ENCODE results near the gene WDFY4.

WDFY4 gene

DNA sequence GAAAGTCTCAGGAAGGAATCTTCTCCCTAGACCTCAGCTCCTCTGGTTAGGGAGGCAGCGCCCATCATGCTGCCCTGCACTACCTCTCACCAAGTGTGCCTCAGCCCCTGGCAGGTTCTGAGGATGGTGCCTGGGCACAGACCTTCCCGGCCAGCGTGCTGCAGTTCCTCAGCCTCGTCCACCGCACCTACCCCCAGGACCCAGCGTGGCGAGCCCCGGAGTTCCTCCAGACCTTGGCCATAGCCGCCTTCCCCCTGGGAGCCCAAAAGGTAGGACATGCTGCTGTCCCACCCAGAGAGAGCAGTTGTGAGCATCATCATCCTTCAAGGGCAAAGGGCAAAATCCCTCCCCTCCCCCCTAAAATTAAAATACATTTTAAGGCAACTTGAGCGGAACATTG is 132.5 kb downstream of the WDFY4 start:
- TF ChIP-seq CTCF (conservative IDR thresholded peaks at IDR 0.05; ENCODE audit: low read depth, low read length) = no peak

DNA sequence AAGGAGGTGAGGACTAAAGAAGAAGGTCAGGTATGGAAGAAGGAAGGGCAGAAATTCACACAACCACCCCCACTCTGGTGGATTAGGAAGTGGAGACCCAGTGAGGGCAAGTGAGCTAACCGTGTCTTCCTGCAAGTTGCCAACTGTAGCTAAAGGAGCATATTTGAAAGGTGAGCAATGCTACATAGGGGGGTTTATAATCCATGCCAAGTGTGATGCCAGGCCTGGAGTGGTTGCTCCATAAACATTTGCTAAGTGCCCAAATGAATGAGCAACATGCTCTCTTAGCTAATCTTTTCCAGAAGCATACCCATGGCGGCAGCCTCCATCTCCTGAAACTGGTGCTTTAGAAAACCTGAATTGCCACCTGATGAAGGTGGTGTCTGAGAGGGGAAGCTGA is 133.4 kb downstream of the WDFY4 start:
- TF ChIP-seq CTCF (conservative IDR thresholded peaks at IDR 0.05; ENCODE audit: low read depth, low read length) = no peak
- no peak for DNase-seq (ENCODE audit: low read depth)
- H3K4me3 ChIP-seq (ENCODE audit: low read length) = no peak overlapping the region

More for the DNA sequence above, 132.5 kb downstream of the WDFY4 start:
- DNase-seq (ENCODE audit: low read depth) = no peak
- no peak overlapping the region for H3K4me3 ChIP-seq (ENCODE audit: low read length)

DNA sequence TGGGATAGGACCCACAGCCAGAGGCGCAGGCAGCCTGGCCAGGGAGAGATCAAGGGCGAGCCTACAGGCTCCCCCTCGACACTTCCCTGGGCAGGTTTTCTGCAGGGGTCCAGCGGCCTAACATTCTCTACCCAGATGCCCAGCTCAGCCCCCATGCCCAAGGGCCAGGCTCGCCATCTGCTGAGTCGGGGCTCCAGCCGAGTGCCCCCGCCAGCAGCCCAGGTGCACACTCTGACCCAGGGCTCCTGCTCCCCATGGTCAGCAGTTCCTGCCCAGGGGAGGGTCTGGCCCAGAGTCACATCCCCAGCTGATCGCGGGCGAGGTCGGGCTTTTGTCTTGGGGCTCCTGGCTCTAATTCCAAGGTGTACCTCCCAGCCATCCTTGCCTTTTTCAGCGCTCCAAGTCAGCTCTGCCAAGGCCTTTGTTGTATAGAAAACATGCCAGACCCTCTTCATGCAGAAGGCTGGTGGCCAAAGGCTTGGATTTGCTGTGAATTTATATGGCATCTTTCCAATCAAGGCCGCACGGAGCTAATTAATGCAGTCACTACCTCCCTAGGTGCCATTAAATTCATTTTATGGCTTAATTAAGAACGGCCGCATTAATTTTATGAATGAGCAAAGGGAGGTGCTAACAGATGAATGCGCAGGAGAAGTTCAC is 134.3 kb downstream of the WDFY4 start:
- H3K4me3 ChIP-seq (ENCODE audit: low read length) = no peak overlapping the region
- no peak for DNase-seq (ENCODE audit: low read depth)
- no peak for TF ChIP-seq CTCF (conservative IDR thresholded peaks at IDR 0.05; ENCODE audit: low read depth, low read length)

- no peak overlapping the region for H3K4me3 ChIP-seq (ENCODE audit: low read length)
- TF ChIP-seq CTCF (conservative IDR thresholded peaks at IDR 0.05; ENCODE audit: low read depth, low read length) = no peak
- DNase-seq (ENCODE audit: low read depth) = no peak
Observed at GRCh38 chr10:48819783-48820182, 135.1 kb downstream of the WDFY4 start.

DNA sequence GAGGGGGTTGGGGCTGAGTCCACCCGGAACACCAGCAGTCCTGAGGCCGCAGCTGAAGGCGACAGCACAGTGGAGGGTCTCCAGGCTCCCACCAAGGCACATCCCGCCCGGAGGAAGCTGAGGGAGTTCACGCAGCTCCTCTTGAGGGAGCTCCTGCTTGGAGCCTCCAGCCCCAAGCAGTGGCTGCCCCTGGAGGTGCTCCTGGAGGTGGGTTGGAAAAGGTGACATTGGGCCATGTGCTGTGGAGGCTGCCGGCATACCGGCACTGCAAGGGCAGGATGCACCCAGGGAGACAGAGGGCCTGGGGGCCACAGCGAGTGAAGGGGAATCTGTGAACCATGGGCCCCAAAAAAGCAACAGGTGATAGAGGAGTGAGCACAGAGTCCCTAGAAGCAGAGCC is 135.6 kb downstream of the WDFY4 start:
- no peak for TF ChIP-seq CTCF (conservative IDR thresholded peaks at IDR 0.05; ENCODE audit: low read depth, low read length)
- DNase-seq (ENCODE audit: low read depth) = no peak
- H3K4me3 ChIP-seq (ENCODE audit: low read length) = no peak overlapping the region

- no peak for DNase-seq (ENCODE audit: low read depth)
- H3K4me3 ChIP-seq (ENCODE audit: low read length) = no peak overlapping the region
- no peak for TF ChIP-seq CTCF (conservative IDR thresholded peaks at IDR 0.05; ENCODE audit: low read depth, low read length)
Observed at GRCh38 chr10:48820699-48821098, 136.0 kb downstream of the WDFY4 start.

DNA sequence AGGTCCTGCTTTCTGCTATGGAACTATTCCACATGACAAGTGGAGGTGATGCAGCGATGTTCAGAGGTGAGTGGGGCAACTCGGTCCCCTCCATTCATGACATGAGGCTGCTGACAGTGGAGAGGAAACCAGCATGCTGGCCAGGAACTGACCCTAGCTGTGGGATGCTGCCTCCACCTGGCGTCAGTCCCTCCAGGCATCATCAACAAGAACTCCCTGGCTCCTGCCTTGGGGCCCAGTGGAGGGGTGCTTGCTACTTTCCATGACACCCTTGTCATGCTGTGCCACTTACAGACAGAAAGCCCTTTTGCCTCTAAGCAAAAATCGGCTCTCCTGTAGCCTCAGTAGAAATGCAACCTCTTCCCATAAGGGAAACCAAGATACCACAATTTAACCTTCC is 136.4 kb downstream of the WDFY4 start:
- DNase-seq (ENCODE audit: low read depth) = no peak
- TF ChIP-seq CTCF (conservative IDR thresholded peaks at IDR 0.05; ENCODE audit: low read depth, low read length) = no peak
- no peak overlapping the region for H3K4me3 ChIP-seq (ENCODE audit: low read length)

Measured in retinal pigment epithelial cell (primary cell).